GM23248 (cell line): ENCODE results near the gene FYTTD1. TPM values are rescaled to one million over a fixed set of nuclear protein-coding genes. Genes with fewer than 3 reads are reported as not detected.

Experiments used
- DNase-seq: peaks from one replicate; pipeline ENCODE4 v3.0.0-alpha.2; 2015
- H2AFZ ChIP-seq: fragments of 200-600 bp; sonication (generic); 2 replicates; pipeline ENCODE4 v1.6.1; 2016; ENCODE audit warnings: antibody characterized with exemption
- H3F3A ChIP-seq: fragments of 200-600 bp; sonication (generic); 2 replicates; pipeline ENCODE4 v1.6.1; 2016; ENCODE audit warnings: mild to moderate bottlenecking, antibody characterized with exemption, mixed run types; ENCODE audit not compliant: insufficient read depth
- H3K27ac ChIP-seq: fragments of 200-600 bp; sonication (generic); 2 replicates; pipeline ENCODE4 v1.5.1; 2016; ENCODE audit warnings: mild to moderate bottlenecking
- H3K27me3 ChIP-seq: fragments of 200-600 bp; sonication (generic); replicated peaks from 2 replicates; pipeline ENCODE4 v1.6.1; 2016; ENCODE audit warnings: mild to moderate bottlenecking; ENCODE audit not compliant: insufficient read depth
- H3K36me3 ChIP-seq: fragments of 200-600 bp; sonication (generic); 2 replicates; pipeline ENCODE4 v1.6.1; 2016; ENCODE audit warnings: low read depth, mild to moderate bottlenecking
- H3K4me1 ChIP-seq: fragments of 200-600 bp; sonication (generic); 2 replicates; pipeline ENCODE4 v1.6.1; 2016; ENCODE audit warnings: mild to moderate bottlenecking; ENCODE audit not compliant: insufficient read depth
- H3K4me2 ChIP-seq: fragments of 200-600 bp; sonication (generic); one replicate; pipeline ENCODE4 v1.6.1; 2016; ENCODE audit warnings: mild to moderate bottlenecking; ENCODE audit not compliant: unreplicated experiment
- H3K4me3 ChIP-seq: fragments of 200-600 bp; sonication (generic); 2 replicates; pipeline ENCODE4 v1.5.1; 2016; ENCODE audit warnings: mild to moderate bottlenecking
- H3K79me2 ChIP-seq: fragments of 200-600 bp; sonication (generic); 2 replicates; pipeline ENCODE4 v1.6.1; 2016; ENCODE audit warnings: mild to moderate bottlenecking; ENCODE audit not compliant: insufficient read depth
- H3K9ac ChIP-seq: fragments of 200-600 bp; sonication (generic); 2 replicates; pipeline ENCODE4 v1.6.1; 2016; ENCODE audit warnings: mild to moderate bottlenecking
- H3K9me2 ChIP-seq: fragments of 200-600 bp; sonication (generic); 2 replicates; pipeline ENCODE4 v1.6.1; 2016; ENCODE audit warnings: mixed run types, mild to moderate bottlenecking, moderate library complexity; ENCODE audit not compliant: insufficient read depth
- H3K9me3 ChIP-seq: fragments of 200-600 bp; sonication (generic); one replicate; pipeline ENCODE4 v1.6.1; 2017; ENCODE audit warnings: low read depth
- H4K20me1 ChIP-seq: fragments of 200-600 bp; sonication (generic); 2 replicates; pipeline ENCODE4 v1.6.0; 2016; ENCODE audit not compliant: insufficient read depth
- EZH2 ChIP-seq: fragments of 200-600 bp; sonication (generic); IDR thresholded peaks from 2 replicates; pipeline ENCODE4 v1.6.1; 2018; ENCODE audit warnings: antibody characterized with exemption, mild to moderate bottlenecking; ENCODE audit not compliant: insufficient read depth, poor library complexity, severe bottlenecking
- EZH2phosphoT487 ChIP-seq: fragments of 200-600 bp; sonication (generic); IDR thresholded peaks from 2 replicates; pipeline ENCODE4 v1.6.1; 2018; ENCODE audit warnings: antibody characterized with exemption, moderate library complexity, mild to moderate bottlenecking, low read depth; ENCODE audit not compliant: insufficient read depth
- WGBS, 2 experiments: methylation state at CpG; one replicate each; pipeline ENCODE4 v1.1.6; 2015 to 2017; ENCODE audit warnings: low lambda C conversion rate in 2 of 2, low coverage in 1 of 2; ENCODE audit errors: missing lambda C conversion rate in 2 of 2; 5-methylcytosine and 5-hydroxymethylcytosine counted together
- in situ Hi-C: fragments of 300-500 bp; cut with MboI; formaldehyde crosslinking; loops from 2 replicates; pipeline ENCODE4 v1.15.0; 2020
- polyA plus RNA-seq: library from polyadenylated mRNA; unstranded; fragments of >200 nt; fragmentation: Nextera tagmentation; extraction: Ambion mirVana; gene quantifications from 2 replicates; pipeline ENCODE4 v1.2.1, GENCODE V29; 2016
- total RNA-seq: library from RNA; depleted of rRNA; stranded (reverse); fragments of >200 nt; shearing (Covaris generic); gene quantifications from 2 replicates; pipeline ENCODE4 v1.2.3, GENCODE V29; 2014

Gene FYTTD1
- total and polyA plus RNA-seq, 2 experiments from 2014 or later = 42.0 to 90.4 TPM

DNA sequence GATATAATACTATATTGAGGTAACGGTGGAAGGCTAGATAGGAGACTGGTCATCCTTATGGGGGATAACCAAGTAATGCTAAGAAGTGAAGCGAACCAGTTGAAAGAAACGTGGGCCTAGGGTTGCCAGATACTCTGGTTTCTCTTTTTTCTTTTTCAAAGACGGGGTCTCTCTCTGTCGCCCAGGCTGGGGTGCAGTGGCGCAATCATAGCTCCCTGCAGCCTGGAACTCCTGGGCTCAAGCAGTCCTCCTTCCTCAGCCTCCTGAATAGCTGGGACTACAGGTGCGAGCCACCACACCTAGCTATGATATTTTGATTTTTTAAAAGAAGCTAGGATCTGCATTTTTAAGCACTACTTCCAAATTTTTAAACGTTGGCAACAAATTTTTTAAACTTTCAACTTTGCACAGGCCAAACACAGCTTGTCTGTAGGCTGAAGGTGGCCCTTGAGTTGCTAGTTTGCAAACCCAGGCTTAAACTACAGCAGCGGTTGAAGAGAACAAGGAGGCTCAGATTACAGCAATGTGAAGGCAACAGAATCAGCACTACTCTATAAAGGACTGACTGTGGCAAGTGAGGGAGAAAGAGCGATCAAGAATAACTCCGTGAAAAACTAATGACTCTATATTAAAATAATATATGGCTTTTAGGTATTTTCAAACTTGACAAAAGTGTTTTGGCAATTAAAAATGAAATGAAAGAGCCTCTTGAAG lies 11.8 kb upstream of the FYTTD1 start:
- Histone ChIP-seq H3K27me3 (no peaks in the 10 kb centered on the region), H3K27ac (no peak overlapping the region), H3K9me3 (no peaks in the 10 kb centered on the region), H3K9me2 (no peaks in the 10 kb centered on the region), H3K4me3 (peak overlapping the region; percentile 81; the same call in 1 of the 2 replicates), H3K9ac (no peak overlapping the region), H3K36me3 (no peaks in the 10 kb centered on the region), H3K4me1 (peaks cover 11% of the 10 kb centered on the region), H4K20me1 (no peaks in the 10 kb centered on the region), H2AFZ (peak overlapping the region; percentile 98), H3K4me2 (peak overlapping the region; percentile 100), H3F3A (peaks cover 6% of the 10 kb centered on the region; the same call in 1 of the 2 replicates), H3K79me2 (peaks cover 31% of the 10 kb centered on the region)
- DNase-seq = no peak
- WGBS, 2 experiments = 64 to 65% methylated on average over 11 of the region's 11 CpGs
- no peak for TF ChIP-seq EZH2
- TF ChIP-seq EZH2phosphoT487 = no peak
- in situ Hi-C loops = no loop called here

DNA sequence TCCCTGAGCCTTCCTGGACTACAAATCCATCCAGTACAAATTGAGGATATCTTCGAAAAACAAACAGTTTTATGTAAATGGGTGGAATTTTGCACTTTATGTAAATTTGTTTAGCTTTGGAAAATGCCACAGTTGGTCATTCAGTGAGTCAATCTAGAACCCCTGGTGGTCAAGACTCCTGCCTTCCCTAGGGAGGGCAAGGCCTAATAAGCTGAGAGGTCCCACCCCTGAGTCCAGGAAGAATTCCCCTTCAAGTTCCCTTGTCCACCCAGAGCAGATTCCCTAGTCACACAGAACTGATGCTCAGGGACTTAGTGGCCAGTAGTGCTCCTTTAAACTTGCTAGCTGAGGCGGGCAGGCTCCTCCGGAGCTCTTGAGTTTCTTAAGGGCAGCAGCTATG lies 6.9 kb upstream of the FYTTD1 start:
- Histone ChIP-seq H3K27ac (no peak overlapping the region), H3K4me2 (no peak overlapping the region), H3K4me3 (no peak overlapping the region), H3K9me3 (no peaks in the 10 kb centered on the region), H3K9ac (no peak overlapping the region), H4K20me1 (no peaks in the 10 kb centered on the region), H2AFZ (no peak overlapping the region), H3K27me3 (no peaks in the 10 kb centered on the region), H3K36me3 (no peaks in the 10 kb centered on the region), H3K79me2 (no peaks in the 10 kb centered on the region), H3F3A (no peaks in the 10 kb centered on the region), H3K9me2 (no peaks in the 10 kb centered on the region), H3K4me1 (no peaks in the 10 kb centered on the region)
- 64 to 76% methylated on average over 3 of the region's 3 CpGs for WGBS, 2 experiments
- TF ChIP-seq EZH2phosphoT487 = no peak
- TF ChIP-seq EZH2 = no peak
- in situ Hi-C loops = no loop called here
- no peak for DNase-seq

DNA sequence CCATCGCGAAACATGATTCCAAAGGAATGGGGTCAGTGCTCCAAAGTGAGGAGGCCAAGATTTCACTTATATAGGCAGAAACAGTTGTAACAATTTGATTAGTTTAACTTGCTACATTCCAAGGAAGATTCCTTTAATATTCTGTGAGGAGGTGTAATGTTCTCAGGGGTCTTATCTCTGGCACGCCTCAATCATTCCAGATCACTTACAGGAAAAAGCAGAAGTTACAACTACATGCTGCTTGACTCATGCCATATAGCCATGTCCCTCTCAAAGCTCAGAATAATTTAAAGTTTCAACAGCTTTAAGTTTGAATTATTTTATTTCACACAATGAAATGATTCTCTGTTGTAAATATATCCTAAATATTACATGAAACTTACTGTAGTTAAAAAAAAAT lies 3.5 kb upstream of the FYTTD1 start:
- Histone ChIP-seq H3K27me3 (no peaks in the 10 kb centered on the region), H3F3A (peaks cover 19% of the 10 kb centered on the region), H3K9me3 (no peaks in the 10 kb centered on the region), H3K27ac (no peak overlapping the region), H3K4me3 (no peak overlapping the region), H3K4me1 (peaks cover 7% of the 10 kb centered on the region; the same call in 1 of the 2 replicates), H3K9ac (no peak overlapping the region), H3K79me2 (peaks cover 6% of the 10 kb centered on the region), H3K36me3 (no peaks in the 10 kb centered on the region), H3K4me2 (no peak overlapping the region), H3K9me2 (no peaks in the 10 kb centered on the region), H2AFZ (no peak overlapping the region), H4K20me1 (no peaks in the 10 kb centered on the region)
- TF ChIP-seq EZH2 = no peak
- no peak for TF ChIP-seq EZH2phosphoT487
- in situ Hi-C loops = no loop called here
- 93 to 95% methylated on average over 3 of the region's 3 CpGs for WGBS, 2 experiments
- DNase-seq = no peak

DNA sequence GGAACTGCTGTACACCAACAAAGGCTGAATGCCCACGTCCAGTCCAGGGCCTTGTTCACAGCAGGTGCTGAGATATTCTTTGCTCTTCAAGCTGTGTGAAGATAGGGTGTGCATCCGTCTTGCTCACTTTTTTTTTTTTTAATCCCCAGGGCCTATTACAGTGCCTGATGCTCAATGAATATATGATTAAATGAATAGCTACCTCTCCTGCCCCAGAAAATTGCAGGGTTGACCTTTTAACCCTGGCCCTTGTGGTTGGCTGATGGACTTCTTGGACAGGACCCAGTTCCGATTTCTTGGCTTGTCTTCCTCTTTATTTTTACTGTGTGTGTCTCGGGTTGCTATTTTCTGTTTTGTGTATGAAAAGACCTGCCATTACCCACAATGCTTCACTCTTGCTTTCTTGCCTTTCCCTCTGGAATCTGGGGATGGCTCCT lies 2.9 kb upstream of the FYTTD1 start:
- Histone ChIP-seq H3K9me2 (no peaks in the 10 kb centered on the region), H3K9ac (no peak overlapping the region), H3K27ac (no peak overlapping the region), H3K4me1 (peaks cover 10% of the 10 kb centered on the region; the same call in 1 of the 2 replicates), H3K9me3 (no peaks in the 10 kb centered on the region), H3K4me3 (no peak overlapping the region), H3F3A (peaks cover 19% of the 10 kb centered on the region), H4K20me1 (no peaks in the 10 kb centered on the region), H2AFZ (no peak overlapping the region), H3K79me2 (peaks cover 12% of the 10 kb centered on the region), H3K4me2 (no peak overlapping the region), H3K36me3 (no peaks in the 10 kb centered on the region), H3K27me3 (no peaks in the 10 kb centered on the region)
- WGBS, 2 experiments = 77 to 81% methylated on average over 4 of the region's 4 CpGs
- TF ChIP-seq EZH2phosphoT487 = no peak
- no peak for TF ChIP-seq EZH2
- no peak for DNase-seq
- in situ Hi-C loops = no loop called here
